ENCODE measurements around the gene KLHL36.

DNA sequence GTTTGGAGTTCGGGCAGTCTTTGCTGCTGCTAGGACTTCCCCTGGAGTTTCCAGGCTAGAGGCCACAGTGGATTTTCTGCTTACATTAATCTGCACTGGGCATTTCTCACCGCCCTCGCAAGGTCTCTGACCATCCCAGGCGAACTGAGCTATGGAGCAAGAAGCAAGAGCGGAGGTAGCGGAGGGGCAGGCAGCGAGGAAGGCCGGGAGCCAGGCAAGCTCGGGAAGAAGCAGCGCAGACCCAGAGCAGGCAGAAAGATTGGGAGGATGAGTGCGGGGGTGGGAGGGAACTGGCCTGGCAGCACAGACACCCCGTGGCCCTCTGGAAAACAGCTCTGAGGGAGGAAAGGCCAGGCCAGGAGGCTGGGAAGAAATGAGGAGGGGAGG lies 34.2 kb upstream of the KLHL36 start:
- TF ChIP-seq, protein P1, sequence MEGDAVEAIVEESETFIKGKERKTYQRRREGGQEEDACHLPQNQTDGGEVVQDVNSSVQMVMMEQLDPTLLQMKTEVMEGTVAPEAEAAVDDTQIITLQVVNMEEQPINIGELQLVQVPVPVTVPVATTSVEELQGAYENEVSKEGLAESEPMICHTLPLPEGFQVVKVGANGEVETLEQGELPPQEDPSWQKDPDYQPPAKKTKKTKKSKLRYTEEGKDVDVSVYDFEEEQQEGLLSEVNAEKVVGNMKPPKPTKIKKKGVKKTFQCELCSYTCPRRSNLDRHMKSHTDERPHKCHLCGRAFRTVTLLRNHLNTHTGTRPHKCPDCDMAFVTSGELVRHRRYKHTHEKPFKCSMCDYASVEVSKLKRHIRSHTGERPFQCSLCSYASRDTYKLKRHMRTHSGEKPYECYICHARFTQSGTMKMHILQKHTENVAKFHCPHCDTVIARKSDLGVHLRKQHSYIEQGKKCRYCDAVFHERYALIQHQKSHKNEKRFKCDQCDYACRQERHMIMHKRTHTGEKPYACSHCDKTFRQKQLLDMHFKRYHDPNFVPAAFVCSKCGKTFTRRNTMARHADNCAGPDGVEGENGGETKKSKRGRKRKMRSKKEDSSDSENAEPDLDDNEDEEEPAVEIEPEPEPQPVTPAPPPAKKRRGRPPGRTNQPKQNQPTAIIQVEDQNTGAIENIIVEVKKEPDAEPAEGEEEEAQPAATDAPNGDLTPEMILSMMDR (IDR thresholded peaks at IDR 0.05) = no peak
- no peak for TF ChIP-seq POLR2AphosphoS5 (IDR thresholded peaks at IDR 0.05)
- no peak for TF ChIP-seq POLR2A (IDR thresholded peaks at IDR 0.05)

Measured in suprapubic skin (tissue), 4 donors.